Measurements from ENCODE around the gene POLR1C. TPM values are rescaled to one million over a fixed set of nuclear protein-coding genes. Genes with fewer than 3 reads are reported as not detected.

The POLR1C gene
- total RNA-seq, 2 experiments from 2014 or later, result 46.6 to 47.8 TPM

DNA sequence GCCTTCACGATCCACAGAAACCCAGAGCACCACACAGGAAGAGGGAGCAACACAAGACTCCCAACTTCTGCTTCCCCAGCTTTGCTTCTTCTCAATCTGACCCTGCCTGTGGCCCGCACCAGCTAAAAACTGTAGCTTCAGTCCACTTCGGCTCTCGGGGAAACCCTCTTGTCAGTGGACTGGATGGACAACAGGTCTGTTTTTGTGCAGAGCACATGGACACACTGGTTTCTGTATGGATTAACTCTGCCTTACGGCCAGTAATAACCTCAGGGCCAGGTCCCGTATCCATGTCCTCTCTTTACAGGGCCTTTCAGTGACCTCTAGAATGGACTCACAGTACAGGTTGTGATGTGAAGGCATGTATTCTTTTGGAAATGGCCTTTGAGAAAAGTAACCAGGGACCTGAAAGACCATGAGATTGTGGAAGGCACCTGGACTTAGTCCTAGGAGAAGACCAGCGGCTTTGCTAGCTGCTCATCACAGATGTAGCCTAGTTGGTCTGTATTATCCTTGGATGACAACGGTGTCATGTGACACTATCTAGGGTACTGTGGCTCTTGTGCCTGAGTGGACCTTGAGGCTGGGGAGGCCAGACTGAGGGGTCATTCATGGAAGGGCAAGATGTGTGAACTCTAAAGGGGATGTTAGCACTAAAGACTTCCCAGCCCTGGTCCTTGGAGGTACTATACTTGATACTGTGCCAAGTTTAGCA lies 5.8 kb downstream of the POLR1C start:
- CTCF ChIA-PET, result interaction anchor here (0.7 kb wide), 1 partner anchor 17 kb away, joined by 3 read pairs; no protein-coding TSS in a partner anchor
- intact Hi-C loops (cut with DNase I, micrococcal nuclease), result no loop called here
- H3K36me3 Mint-ChIP-seq (ENCODE audit: low read depth), result peaks cover 60% of the 10 kb centered on the region
- Histone ChIP-seq H3K9me3 (ENCODE audit: control insufficient read depth in 1 of 2, insufficient read depth in 1 of 2, low read length in 2 of 2) (no peaks in the 10 kb centered on the region), H3K36me3 (ENCODE audit: insufficient read depth, low read length) (peaks cover 85% of the 10 kb centered on the region), H3K27ac (ENCODE audit: low read depth in 1 of 2, low read length in 2 of 2) (no peak overlapping the region), H3K4me3 (ENCODE audit: low read length) (no peak overlapping the region), H3K27me3 (ENCODE audit: control insufficient read depth in 1 of 2, insufficient read depth in 2 of 2, low read length in 2 of 2) (no peaks in the 10 kb centered on the region), H3K4me1 (ENCODE audit: insufficient read depth, low read length) (peaks cover 11% of the 10 kb centered on the region)
- no peaks in the 10 kb centered on the region for H3K27me3 Mint-ChIP-seq
- peaks cover 5% of the 10 kb centered on the region for H3K4me1 Mint-ChIP-seq (ENCODE audit: low read depth)
- DNase-seq (no peak), ATAC-seq (ENCODE audit: poor library complexity) (no peak)
- no peak overlapping the region for H3K4me3 Mint-ChIP-seq
- peak overlapping the region; percentile 20 for H3K27ac Mint-ChIP-seq
- no peaks in the 10 kb centered on the region for H3K9me3 Mint-ChIP-seq
- POLR2A ChIA-PET, result interaction anchor here (1.2 kb wide), 1 partner anchor 16 kb away, joined by 3 read pairs; no protein-coding TSS in a partner anchor
- TF ChIP-seq, protein P1, sequence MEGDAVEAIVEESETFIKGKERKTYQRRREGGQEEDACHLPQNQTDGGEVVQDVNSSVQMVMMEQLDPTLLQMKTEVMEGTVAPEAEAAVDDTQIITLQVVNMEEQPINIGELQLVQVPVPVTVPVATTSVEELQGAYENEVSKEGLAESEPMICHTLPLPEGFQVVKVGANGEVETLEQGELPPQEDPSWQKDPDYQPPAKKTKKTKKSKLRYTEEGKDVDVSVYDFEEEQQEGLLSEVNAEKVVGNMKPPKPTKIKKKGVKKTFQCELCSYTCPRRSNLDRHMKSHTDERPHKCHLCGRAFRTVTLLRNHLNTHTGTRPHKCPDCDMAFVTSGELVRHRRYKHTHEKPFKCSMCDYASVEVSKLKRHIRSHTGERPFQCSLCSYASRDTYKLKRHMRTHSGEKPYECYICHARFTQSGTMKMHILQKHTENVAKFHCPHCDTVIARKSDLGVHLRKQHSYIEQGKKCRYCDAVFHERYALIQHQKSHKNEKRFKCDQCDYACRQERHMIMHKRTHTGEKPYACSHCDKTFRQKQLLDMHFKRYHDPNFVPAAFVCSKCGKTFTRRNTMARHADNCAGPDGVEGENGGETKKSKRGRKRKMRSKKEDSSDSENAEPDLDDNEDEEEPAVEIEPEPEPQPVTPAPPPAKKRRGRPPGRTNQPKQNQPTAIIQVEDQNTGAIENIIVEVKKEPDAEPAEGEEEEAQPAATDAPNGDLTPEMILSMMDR (IDR thresholded peaks at IDR 0.05), result no peak

DNA sequence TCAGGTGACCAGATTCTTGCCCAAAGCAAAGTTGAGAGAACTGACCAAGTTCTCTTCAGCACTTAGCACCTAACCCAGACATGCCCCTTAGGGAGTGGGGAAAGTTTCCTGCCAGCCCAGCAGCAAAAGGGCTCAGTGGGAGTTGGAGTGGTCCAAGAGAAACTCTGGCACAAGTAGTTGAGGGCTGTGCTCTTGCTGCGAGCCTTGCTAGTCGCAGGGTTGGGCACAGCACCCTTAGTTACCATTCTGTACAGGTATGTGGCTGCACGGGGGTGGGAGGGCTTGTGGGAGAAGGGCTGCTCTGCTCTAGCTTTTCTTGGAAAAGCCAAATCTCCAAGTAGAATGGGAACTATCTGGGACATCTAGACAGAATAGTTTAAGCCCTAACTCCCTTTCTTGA lies 6.4 kb downstream of the POLR1C start:
- peaks cover 91% of the 10 kb centered on the region for H3K36me3 ChIP-seq (ENCODE audit: insufficient read depth, low read length)
- Mint-ChIP-seq H3K4me3 (no peak overlapping the region), H3K9me3 (no peaks in the 10 kb centered on the region), H3K4me1 (ENCODE audit: low read depth) (peaks cover 5% of the 10 kb centered on the region), H3K27ac (peak overlapping the region; percentile 20), H3K27me3 (no peaks in the 10 kb centered on the region), H3K36me3 (ENCODE audit: low read depth) (peaks cover 65% of the 10 kb centered on the region)
- ChIA-PET POLR2A (no interaction called here), CTCF (no interaction called here)
- H3K27me3 ChIP-seq (ENCODE audit: control insufficient read depth in 1 of 2, insufficient read depth in 2 of 2, low read length in 2 of 2), result no peaks in the 10 kb centered on the region
- H3K27ac ChIP-seq (ENCODE audit: low read depth in 1 of 2, low read length in 2 of 2), result no peak overlapping the region
- H3K9me3 ChIP-seq (ENCODE audit: control insufficient read depth in 1 of 2, insufficient read depth in 1 of 2, low read length in 2 of 2), result no peaks in the 10 kb centered on the region
- H3K4me3 ChIP-seq (ENCODE audit: low read length), result no peak overlapping the region
- intact Hi-C loops (cut with DNase I, micrococcal nuclease), result no loop called here
- ATAC-seq (ENCODE audit: poor library complexity), result no peak
- H3K4me1 ChIP-seq (ENCODE audit: insufficient read depth, low read length), result peaks cover 6% of the 10 kb centered on the region
- TF ChIP-seq, protein P1 (IDR thresholded peaks at IDR 0.05), result no peak
- DNase-seq, result no peak

DNA sequence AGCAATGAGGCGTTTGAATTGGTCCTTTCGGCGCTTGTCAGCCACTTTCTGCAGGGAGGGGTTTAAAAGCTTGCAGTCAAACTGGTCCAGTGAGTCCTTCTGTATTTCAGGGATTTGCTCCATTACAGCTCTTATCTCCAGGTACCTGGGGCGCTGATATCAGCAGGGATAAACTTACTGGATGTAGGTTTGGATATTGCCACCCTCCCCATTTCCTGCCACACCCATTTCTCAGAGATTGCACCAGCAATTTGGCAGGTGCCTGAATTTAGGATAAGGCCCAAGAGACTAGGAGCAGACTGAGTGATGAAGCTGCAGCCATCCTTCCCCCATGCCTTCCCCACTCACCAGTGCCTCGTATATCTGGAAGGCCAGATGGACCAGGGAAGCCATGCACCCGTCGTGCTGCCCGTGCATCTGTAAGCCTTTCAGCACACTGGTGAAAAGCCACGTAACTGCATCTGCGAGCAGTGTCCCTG lies 7.6 kb downstream of the POLR1C start:
- Histone ChIP-seq H3K36me3 (ENCODE audit: insufficient read depth, low read length) (peaks cover 96% of the 10 kb centered on the region), H3K27me3 (ENCODE audit: control insufficient read depth in 1 of 2, insufficient read depth in 2 of 2, low read length in 2 of 2) (no peaks in the 10 kb centered on the region), H3K27ac (ENCODE audit: low read depth in 1 of 2, low read length in 2 of 2) (no peak overlapping the region), H3K9me3 (ENCODE audit: control insufficient read depth in 1 of 2, insufficient read depth in 1 of 2, low read length in 2 of 2) (no peaks in the 10 kb centered on the region), H3K4me3 (ENCODE audit: low read length) (no peak overlapping the region), H3K4me1 (ENCODE audit: insufficient read depth, low read length) (no peaks in the 10 kb centered on the region)
- intact Hi-C loops (cut with DNase I, micrococcal nuclease), result no loop called here
- ChIA-PET POLR2A (no interaction called here), CTCF (no interaction called here)
- peaks cover 76% of the 10 kb centered on the region for H3K36me3 Mint-ChIP-seq (ENCODE audit: low read depth)
- no peak for DNase-seq
- no peak overlapping the region for H3K27ac Mint-ChIP-seq
- no peak overlapping the region for H3K4me3 Mint-ChIP-seq
- H3K9me3 Mint-ChIP-seq, result no peaks in the 10 kb centered on the region
- H3K27me3 Mint-ChIP-seq, result no peaks in the 10 kb centered on the region
- H3K4me1 Mint-ChIP-seq (ENCODE audit: low read depth), result peaks cover 5% of the 10 kb centered on the region
- TF ChIP-seq, protein P1 (IDR thresholded peaks at IDR 0.05), result no peak
- ATAC-seq (ENCODE audit: poor library complexity), result no peak
